Limb (tissue), 2 donors: ENCODE results near the gene GFAP.
"Not testable (repeated sequence)": the region's sequence is repeated elsewhere in the genome, so short reads cannot be mapped to it uniquely, and the experiment has no call there.

ENCODE experiments used
- DNase-seq, 2 donors: peaks; one replicate each; pipeline ENCODE4 v3.0.0-alpha.2; 2016; ENCODE audit errors: extremely low spot score in 2 of 2

The GFAP gene

DNA sequence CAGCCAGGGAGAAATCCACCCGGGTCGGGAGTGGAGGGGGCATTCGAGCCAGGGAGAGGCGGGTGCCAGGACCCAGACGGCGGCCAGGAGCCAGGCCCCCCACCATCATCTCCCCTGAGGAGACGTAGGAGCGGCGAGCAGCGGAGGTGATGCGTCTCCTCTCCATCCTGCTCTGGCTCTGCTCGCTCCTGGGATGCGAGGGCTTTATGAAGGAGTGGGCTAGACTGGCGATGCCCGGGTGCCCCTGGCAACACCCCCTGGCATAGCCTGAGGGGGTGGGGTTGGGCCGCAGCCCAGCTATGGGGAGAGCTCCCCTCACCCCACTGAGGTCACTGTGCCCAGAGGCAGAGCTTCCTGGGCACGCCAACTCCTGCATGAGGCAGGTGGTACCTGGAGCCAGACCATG, at the start of gene GFAP:
TSS of gene GFAP (minus strand) at position 180 of the 406 bp plus-strand sequence. CDS start at position 166, 14 bp downstream.
- no peak for DNase-seq

- no peak for DNase-seq
These were observed 46.6 kb upstream of the GFAP start for GRCh38 chr17:44961921-44962350.

DNA sequence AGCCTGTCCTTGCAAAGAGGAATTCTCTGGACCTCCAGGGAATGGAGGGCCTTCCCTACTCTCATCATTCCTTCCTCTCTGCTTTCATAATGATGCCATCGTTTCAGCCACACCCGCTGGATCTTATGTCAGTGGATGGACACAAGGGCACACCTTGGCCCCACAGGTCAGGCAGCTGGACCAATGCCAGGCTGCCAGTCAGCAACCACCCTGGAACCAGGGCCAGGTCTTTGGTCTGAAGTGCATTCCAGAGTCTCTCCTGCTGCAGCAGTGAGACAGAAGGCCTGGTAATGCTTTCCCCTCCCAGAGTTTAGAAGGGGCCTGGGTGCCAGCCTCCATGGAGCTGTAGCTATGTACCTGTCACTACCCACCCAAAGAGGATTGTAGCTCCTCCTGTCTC, 45.4 kb upstream of the GFAP start:
- DNase-seq = no peak

- peak in 1 of 2 donors; percentile 55 for DNase-seq
These were observed 44.7 kb upstream of the GFAP start for GRCh38 chr17:44959821-44960531.

- DNase-seq = no peak
These were observed 42.0 kb upstream of the GFAP start for GRCh38 chr17:44956998-44957981.

DNA sequence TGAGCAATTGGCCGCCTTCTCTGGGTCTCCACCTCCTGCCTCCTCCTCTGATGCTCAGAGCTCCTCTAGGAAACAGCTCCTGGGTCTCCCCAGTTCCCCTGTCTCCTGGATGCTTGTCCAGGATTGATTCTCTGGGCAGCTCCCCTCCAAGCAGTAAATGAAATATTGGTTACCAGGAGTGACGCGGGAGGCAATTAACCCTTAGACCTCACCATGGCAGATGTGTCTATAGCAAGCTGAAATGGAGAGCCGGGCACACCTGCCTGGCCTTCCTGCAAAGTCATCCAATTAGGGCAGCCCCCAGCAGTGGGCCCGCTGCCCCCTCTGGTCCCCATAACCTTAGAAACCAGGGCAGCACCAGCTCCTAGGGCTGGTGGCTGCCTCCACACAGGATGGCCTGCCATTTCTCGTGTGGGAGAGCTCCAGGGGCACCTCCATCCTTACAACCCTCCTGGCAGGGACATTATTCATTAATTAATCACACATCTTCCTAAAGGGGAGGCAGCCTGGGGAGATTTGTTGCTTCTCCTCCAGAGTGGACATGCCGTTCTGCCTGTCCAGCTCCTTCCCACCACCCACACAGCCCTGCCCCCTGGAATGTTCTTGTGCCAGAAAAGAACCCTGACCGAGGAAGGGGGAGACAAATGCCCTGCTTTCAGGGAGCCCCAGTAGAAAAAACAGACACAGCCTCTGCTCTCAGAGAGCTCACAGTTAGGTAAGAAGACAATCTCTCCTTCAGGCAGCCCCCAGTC, 40.5 kb upstream of the GFAP start:
- DNase-seq = no peak

DNA sequence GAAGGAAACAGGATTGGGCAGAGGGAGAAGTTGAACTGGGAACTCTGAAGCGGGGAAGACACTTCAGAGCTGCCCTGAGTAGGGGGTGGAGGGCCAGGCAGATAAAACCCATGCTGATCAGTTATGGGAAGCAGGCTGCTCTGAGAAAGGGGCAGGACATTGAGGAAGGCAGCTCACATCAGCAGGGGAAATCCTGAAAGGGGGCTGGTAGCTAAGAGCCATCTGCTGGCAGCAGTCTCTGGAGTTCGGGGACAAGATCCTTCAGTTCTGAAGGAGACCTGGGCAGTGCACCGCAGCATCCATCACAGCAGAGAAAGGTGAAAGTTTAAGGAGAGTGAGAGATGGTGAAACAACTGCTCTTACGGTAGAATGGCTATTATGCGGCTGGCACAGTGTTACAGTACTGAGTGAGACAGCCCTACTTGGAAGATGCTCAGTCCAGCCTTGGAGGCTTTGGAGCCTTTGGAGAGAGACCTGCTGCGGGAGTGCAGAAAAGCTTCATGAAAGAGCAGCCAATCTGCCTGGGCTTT, 37.7 kb upstream of the GFAP start:
- DNase-seq = no peak

DNA sequence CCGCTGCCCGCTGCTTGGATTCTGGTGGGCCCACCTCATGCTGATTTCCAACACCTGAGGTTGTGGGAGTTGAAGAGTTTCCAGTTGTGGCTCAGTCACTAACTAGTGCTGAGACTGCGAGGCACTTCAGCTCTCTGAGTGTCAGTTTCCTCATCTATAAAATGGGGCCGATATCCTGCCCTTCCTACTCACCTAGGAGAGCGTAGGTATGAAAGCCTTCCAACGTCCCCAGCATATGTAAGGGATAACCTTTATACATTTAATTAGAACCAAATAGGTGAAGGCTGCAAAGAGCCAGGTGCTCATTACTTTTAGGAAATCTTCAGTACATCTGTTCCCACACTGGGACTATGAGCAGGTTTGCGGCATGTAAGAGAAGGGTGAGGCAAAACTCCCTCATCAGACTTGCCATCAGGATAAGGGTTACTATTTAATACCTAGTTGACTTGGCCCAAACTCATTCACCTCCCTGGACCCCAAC, 33.1 kb upstream of the GFAP start:
- no peak for DNase-seq

DNA sequence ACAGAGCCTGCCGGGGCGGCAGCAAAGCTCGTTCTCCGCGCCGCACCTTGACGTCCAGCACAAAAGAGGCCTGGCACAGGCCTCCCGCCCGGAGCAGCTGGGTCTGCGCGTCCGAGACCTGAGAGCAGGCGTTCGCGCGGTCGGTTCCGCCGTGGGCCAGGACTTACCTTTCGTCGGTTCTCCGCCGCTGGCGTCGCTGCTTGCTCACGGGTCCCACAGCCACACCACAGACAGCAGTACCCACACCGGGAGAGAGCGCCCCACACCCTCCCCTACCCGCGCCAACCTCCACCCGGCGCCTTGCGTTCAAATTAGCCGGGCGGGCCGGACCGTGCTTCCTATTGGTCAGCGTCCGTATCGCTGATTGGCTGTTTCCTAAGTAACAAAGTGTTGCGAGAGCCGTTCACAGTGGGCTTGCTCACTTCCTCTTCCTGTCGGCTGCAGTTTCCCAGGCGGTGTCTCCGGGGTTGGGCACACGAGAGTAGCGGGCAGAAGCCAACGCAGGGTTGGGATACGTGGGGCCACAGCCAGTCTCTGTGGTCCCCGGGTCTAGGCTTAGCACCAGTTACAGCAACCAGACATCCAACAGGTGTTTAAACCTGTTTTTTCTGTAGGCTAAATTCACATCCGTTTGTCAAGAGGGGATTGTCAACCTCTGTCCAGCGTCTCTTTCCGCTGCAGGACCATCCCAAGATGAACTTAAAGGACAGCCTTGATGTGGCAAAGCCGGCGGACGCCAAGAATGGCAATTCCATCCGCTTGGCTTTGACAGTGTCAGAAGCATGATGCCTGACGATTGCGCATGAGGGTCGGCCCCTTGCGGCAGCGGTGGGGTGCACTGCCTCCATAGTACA, 32.4 kb upstream of the GFAP start, which contains the start of gene KIF18B:
TSS of gene KIF18B (minus strand) at position 313 of the 854 bp plus-strand sequence. CDS start 11,429 bp downstream, outside the sequence.
- peak; percentile 91 to 93 for DNase-seq

GRCh38 chr17:44945652-44946051, 30.4 kb upstream of the GFAP start:
- DNase-seq = not testable (repeated sequence)

DNA sequence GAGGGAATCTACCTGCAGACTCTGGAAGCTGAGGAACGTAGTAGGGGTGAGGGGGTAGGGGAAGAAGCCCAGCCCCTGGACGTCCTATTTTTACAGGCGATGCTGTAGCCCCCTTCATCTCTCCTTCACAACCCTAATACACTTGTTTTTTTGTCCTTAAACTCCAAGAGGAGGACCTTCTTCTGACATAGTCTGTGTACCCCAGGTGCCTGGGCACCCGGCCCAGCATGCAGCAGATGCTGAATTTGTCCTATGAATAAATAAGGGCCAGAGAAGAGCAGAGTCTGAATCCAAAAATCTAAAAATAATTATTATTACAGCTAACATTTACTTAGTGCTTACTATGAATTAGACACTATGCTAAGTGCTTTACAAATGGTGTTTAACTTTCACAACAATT, 27.2 kb upstream of the GFAP start:
- no peak for DNase-seq

DNA sequence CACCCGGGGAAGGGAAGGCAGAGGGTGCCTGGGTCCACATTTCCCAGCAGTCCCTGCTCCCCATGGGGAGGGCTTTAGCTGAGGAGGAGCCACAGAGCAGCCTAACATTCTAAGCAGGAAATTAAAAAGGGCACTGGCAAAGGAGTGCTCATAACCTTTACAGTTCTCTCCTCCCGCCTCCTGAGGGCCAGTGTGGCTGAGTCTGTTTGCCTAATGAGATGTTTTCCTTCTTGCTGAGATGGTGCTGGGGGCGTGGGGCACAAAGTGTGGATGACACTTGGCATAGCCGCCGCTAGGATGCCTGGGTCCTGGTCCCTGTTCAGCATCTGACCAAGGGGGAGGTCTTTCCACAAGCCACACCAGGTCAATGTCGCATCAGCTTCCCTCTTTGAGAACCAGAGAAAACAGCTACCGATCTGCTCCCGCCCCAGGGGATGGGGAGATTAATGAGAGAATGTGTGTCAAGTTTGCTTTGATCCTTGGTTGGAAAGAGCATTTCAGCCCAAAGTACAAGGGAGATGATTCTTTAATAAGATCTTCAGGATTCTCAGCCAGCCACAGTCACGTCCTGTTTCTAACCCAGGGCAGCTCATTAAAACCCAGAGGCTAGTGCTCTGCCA, 26.5 kb upstream of the GFAP start:
- no peak for DNase-seq

GRCh38 chr17:44940768-44941167, 25.5 kb upstream of the GFAP start:
- no peak for DNase-seq

DNA sequence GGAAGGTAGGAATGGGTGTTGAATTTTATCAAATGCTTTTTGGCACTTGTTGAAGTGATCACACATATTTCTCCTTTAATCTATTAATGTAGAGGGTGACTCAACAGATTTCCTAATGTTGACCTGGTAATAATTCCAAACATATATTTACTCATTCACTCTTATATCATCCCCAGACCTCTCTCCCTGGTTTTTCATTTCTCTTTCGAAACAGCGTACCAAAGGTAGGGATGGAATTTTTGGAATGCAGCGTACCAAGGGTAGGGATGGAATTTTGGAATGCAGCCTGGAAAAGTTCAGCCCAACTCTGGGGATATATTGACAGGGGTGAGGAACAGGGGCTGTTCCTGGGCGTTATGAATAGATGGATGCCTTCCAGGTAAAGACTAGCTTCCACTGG, 25.0 kb upstream of the GFAP start:
- no peak for DNase-seq

- no peak for DNase-seq
These were observed 19.8 kb upstream of the GFAP start for GRCh38 chr17:44935116-44935515.

DNA sequence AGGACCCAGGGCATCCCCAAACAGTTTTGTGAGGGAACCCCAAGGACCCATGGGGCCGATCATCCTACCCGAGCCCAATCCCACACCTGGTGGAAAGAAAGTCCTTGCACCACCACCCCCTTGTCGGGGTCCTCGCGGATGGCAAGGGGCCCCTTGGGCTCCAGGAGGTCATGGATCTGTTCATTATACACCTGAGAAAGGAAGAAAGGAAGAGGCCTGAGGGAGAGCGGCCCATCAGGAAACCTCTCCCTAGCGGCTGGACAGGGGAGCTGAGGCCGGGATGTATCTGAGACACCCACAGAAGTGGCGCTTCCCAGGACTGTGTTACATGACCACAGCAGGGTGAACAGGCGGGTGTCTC, 19.4 kb upstream of the GFAP start:
- DNase-seq = no peak

- no peak for DNase-seq
These were observed 18.8 kb upstream of the GFAP start for GRCh38 chr17:44933824-44934744.

- no peak for DNase-seq
These were observed 17.4 kb upstream of the GFAP start for GRCh38 chr17:44932787-44933097.
